ENCODE measurements around the gene SPG7. TPM values are rescaled to one million over a fixed set of nuclear protein-coding genes. Genes with fewer than 3 reads are reported as not detected.

The SPG7 gene
- total RNA-seq, 4 donors from 2014 or later, result 65.0 to 104 (median 84.9) TPM

GRCh38 chr16:89502081-89502843, 5.9 kb upstream of the SPG7 start:
- no peaks in the 10 kb centered on the region for H3K9me3 ChIP-seq
- H3K4me1 ChIP-seq, result peaks cover 19 to 47% (median 30%) of the 10 kb centered on the region in 3 donors
- H3K27ac ChIP-seq, result peak overlapping the region; percentile 23 to 50 (median 40)
- no peak for DNase-seq
- H3K27me3 ChIP-seq, result no peaks in the 10 kb centered on the region
- intact Hi-C loops (cut with DNase I), result no loop called here
- H3K4me3 ChIP-seq, result no peak overlapping the region
- TF ChIP-seq CTCF (IDR thresholded peaks at IDR 0.05) (no peak), POLR2A (IDR thresholded peaks at IDR 0.05) (no peak)
- 40 to 42% methylated on average over 14 to 16 of the region's 21 CpGs for WGBS, 2 donors
- H3K36me3 ChIP-seq, result no peaks in the 10 kb centered on the region

GRCh38 chr16:89504091-89504490, 4.1 kb upstream of the SPG7 start:
- Histone ChIP-seq H3K27me3 (no peaks in the 10 kb centered on the region), H3K9me3 (no peaks in the 10 kb centered on the region), H3K27ac (peak overlapping the region in 2 of 4 donors; percentile 11 to 99), H3K4me1 (peaks cover 21 to 59% (median 34%) of the 10 kb centered on the region in 3 donors), H3K36me3 (no peaks in the 10 kb centered on the region), H3K4me3 (no peak overlapping the region)
- no peak for TF ChIP-seq CTCF (IDR thresholded peaks at IDR 0.05)
- TF ChIP-seq POLR2A (IDR thresholded peaks at IDR 0.05), result no peak
- WGBS, 2 donors, result 77 to 88% methylated on average over 7 of the region's 7 CpGs
- intact Hi-C loops (cut with DNase I), result no loop called here
- no peak for DNase-seq

- 7 to 22% methylated on average over 14 to 20 of the region's 20 CpGs for WGBS, 2 donors
- intact Hi-C loops (cut with DNase I), result no loop called here
- Histone ChIP-seq H3K36me3 (peaks cover 0 to 2% (median 1%) of the 10 kb centered on the region in 3 donors), H3K27me3 (no peaks in the 10 kb centered on the region), H3K4me3 (peak overlapping the region in 1 of 4 donors; percentile 22), H3K27ac (peak overlapping the region; percentile 86 to 99 (median 92)), H3K4me1 (peaks cover 25 to 73% (median 42%) of the 10 kb centered on the region in 3 donors), H3K9me3 (no peaks in the 10 kb centered on the region)
- DNase-seq, result peak; percentile 74
- peak in 3 of 4 donors; percentile 46 to 79 (median 76) for TF ChIP-seq POLR2A (IDR thresholded peaks at IDR 0.05)
- no peak for TF ChIP-seq CTCF (IDR thresholded peaks at IDR 0.05)
These were observed 2.7 kb upstream of the SPG7 start for GRCh38 chr16:89505204-89506112.

GRCh38 chr16:89506113-89506504, 2.1 kb upstream of the SPG7 start:
- WGBS, 2 donors, result 82 to 84% methylated on average over 4 of the region's 4 CpGs
- H3K27me3 ChIP-seq, result no peaks in the 10 kb centered on the region
- DNase-seq, result no peak
- H3K27ac ChIP-seq, result peak overlapping the region; percentile 86 to 99 (median 92)
- H3K4me1 ChIP-seq, result peaks cover 25 to 74% (median 42%) of the 10 kb centered on the region in 3 donors
- H3K9me3 ChIP-seq, result no peaks in the 10 kb centered on the region
- intact Hi-C loops (cut with DNase I), result no loop called here
- H3K4me3 ChIP-seq, result peak overlapping the region in 1 of 4 donors; percentile 22
- peaks cover 4 to 9% (median 5%) of the 10 kb centered on the region in 3 donors for H3K36me3 ChIP-seq
- TF ChIP-seq POLR2A (IDR thresholded peaks at IDR 0.05) (no peak), CTCF (IDR thresholded peaks at IDR 0.05) (no peak)

All from esophagus squamous epithelium (tissue), 5 donors.